HG02840 (cell line): ENCODE data around the gene DACH2.

ENCODE experiments used
- ATAC-seq: cut with Tn5 transposase; IDR thresholded peaks from one replicate; pipeline ENCODE4 v1.9.1; 2021; ENCODE audit warnings: mild to moderate bottlenecking, moderate library complexity, moderate number of reproducible peaks; ENCODE audit not compliant: unreplicated experiment, low FRiP score

DACH2 gene

GRCh38 chrX:86714441-86714840 is 566.2 kb downstream of the DACH2 start:
- no peak for ATAC-seq

GRCh38 chrX:86724277-86724676 is 576.0 kb downstream of the DACH2 start:
- no peak for ATAC-seq

- ATAC-seq, result no peak
These were observed 598.8 kb downstream of the DACH2 start for GRCh38 chrX:86747091-86747490.

GRCh38 chrX:86805241-86805640 is 657.0 kb downstream of the DACH2 start:
- ATAC-seq, result no peak

GRCh38 chrX:86806786-86807185 is 658.5 kb downstream of the DACH2 start:
- ATAC-seq, result no peak

GRCh38 chrX:86809651-86810050 is 661.4 kb downstream of the DACH2 start:
- ATAC-seq, result no peak

GRCh38 chrX:86829786-86830185 is 681.5 kb downstream of the DACH2 start:
- ATAC-seq, result no peak

- no peak for ATAC-seq
These were observed 682.4 kb downstream of the DACH2 start for GRCh38 chrX:86830685-86831084.

GRCh38 chrX:86845101-86845500 is 696.9 kb downstream of the DACH2 start:
- no peak for ATAC-seq
